Lower leg skin (tissue), 4 donors: ENCODE measurements around the gene HOXB2. TPM values are rescaled to one million over a fixed set of nuclear protein-coding genes. Genes with fewer than 3 reads are reported as not detected.

ENCODE experiments used
- DNase-seq, 2 donors: peaks; one replicate each; pipeline ENCODE4 v3.0.0-alpha.2; 2019; ENCODE audit warnings: low spot score in 2 of 2
- H3K4me3 ChIP-seq: fragments of 200-600 bp; sonication (generic); 2 replicates; pipeline ENCODE4 v1.5.1; 2017; ENCODE audit warnings: mild to moderate bottlenecking, low read depth; ENCODE audit not compliant: poor library complexity, severe bottlenecking
- CTCF ChIP-seq, 3 donors: fragments of 450-650 bp; IDR thresholded peaks; one replicate each; pipeline ENCODE4 v1.5.1; 2016; ENCODE audit warnings: antibody characterized with exemption in 3 of 3, mild to moderate bottlenecking in 3 of 3, moderate library complexity in 2 of 3
- POLR2A ChIP-seq, 2 donors: fragments of 450-650 bp; IDR thresholded peaks; one replicate each; pipeline ENCODE4 v1.6.1; 2016 to 2017; ENCODE audit warnings: antibody characterized with exemption in 2 of 2, mild to moderate bottlenecking in 1 of 2, moderate library complexity in 1 of 2
- WGBS, 2 donors: methylation state at CpG; one replicate each; pipeline ENCODE4 v1.1.5; 2018; 5-methylcytosine and 5-hydroxymethylcytosine counted together
- intact Hi-C: fragments of 100-400 bp; cut with DNase I; formaldehyde crosslinking; loops from one replicate; pipeline ENCODE4 v1.15.0; 2023; ENCODE audit warnings: low total_unique reads
- microRNA counts, 2 donors: library from miRNA; unstranded; fragments of <30 nt; microRNA quantifications; one replicate each; lab custom pipeline; 2016
- total RNA-seq, 4 donors: library from RNA; depleted of rRNA; stranded (reverse); fragments of >200 nt; gene quantifications; one replicate each; pipeline ENCODE4 v1.1.0, GENCODE V29; 2016

The HOXB2 gene
- total RNA-seq, 4 donors from 2014 or later: 5.8 to 34.9 (median 20.9) TPM

GRCh38 chr17:48498164-48498850 is 46.6 kb downstream of the HOXB2 start:
- no peak for DNase-seq
- H3K4me3 ChIP-seq: no peak overlapping the region
- WGBS, 2 donors: 80 to 82% methylated on average over 6 of the region's 6 CpGs
- intact Hi-C loops: no loop called here
- TF ChIP-seq POLR2A (IDR thresholded peaks at IDR 0.05) (no peak), CTCF (IDR thresholded peaks at IDR 0.05) (no peak)

DNA sequence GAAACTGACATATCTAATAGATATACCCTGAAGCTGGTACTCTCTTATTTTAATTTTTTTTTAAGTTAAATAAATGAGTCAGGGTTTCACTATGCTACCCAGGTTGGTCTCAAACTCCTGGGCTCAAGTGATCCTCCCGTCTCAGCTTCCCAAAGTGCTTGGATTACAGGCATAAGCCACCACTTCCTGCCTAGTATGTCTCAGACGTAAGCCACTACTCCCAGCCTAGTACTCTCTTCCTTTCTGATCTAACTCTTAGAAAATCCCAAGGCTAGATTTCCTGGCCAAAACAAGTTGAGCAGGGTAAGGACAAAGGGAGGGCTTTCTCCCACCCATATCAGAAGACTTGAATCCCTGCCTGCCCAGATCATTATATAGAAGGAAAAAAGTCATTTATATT is 47.8 kb downstream of the HOXB2 start:
- WGBS, 2 donors: 66 to 67% methylated on average over 2 of the region's 2 CpGs
- TF ChIP-seq CTCF (IDR thresholded peaks at IDR 0.05): no peak
- TF ChIP-seq POLR2A (IDR thresholded peaks at IDR 0.05): no peak
- intact Hi-C loops: no loop called here
- no peak overlapping the region for H3K4me3 ChIP-seq
- no peak for DNase-seq

- DNase-seq: no peak
- WGBS, 2 donors: 85 to 86% methylated on average over 8 of the region's 8 CpGs
- intact Hi-C loops: loop anchor here (5.0 kb wide), 1 partner anchor 98 kb away; the partner anchor contains the start of genes HOXB3 and HOXB5
- TF ChIP-seq POLR2A (IDR thresholded peaks at IDR 0.05): no peak
- TF ChIP-seq CTCF (IDR thresholded peaks at IDR 0.05): no peak
- H3K4me3 ChIP-seq: no peak overlapping the region
These were observed 50.6 kb downstream of the HOXB2 start for GRCh38 chr17:48494335-48494734.

MicroRNAs encoded within 50 kb of the gene (microRNA counts, 767-probe panel; counts per million panel counts)
- 358 to 7,572 counts per million in 2 donors for microRNA hsa-miR-10a-5p (lab: Ali Mortazavi, UCI)

Other genes starting within 250 kb of the HOXB2 start
- 1 to 10 TPM in 1 of 4 donors, under 1 TPM in 1, not detected in 2; 0.99 to 1.2 TPM for gene SKAP1, start 114.9 kb downstream of the HOXB2 start, total RNA-seq
- under 1 TPM in 2 of 4 donors, not detected in 2; 0.19 to 0.52 TPM for gene HOXB1, start 14.1 kb downstream of the HOXB2 start, total RNA-seq
- 1 to 10 TPM in 2 of 4 donors, under 1 TPM in 2; 0.42 to 2.9 (median 1.4) TPM for gene HOXB4, start 33.2 kb upstream of the HOXB2 start, total RNA-seq
- 10 to 100 TPM in 1 of 4 donors, 1 to 10 TPM in 2, under 1 TPM in 1; 0.97 to 14.1 (median 3.9) TPM for gene HOXB3, start 45.1 kb upstream of the HOXB2 start, total RNA-seq
- under 1 TPM in 2 of 4 donors, not detected in 2; 0.15 to 0.55 TPM for gene HOXB5, start 48.7 kb upstream of the HOXB2 start, total RNA-seq
- 1 to 10 TPM in 1 of 4 donors, under 1 TPM in 3; 0.27 to 4.6 (median 0.45) TPM for gene HOXB6, start 59.9 kb upstream of the HOXB2 start, total RNA-seq
- 10 to 100 TPM in 1 of 4 donors, 1 to 10 TPM in 3; 1.3 to 11.5 (median 5.3) TPM for gene HOXB7, start 65.9 kb upstream of the HOXB2 start, total RNA-seq
- gene HOXB8, start 70.2 kb upstream of the HOXB2 start, total RNA-seq: 1 to 10 TPM in 1 of 4 donors, not detected in 3; 1.4 TPM
- under 1 TPM in 2 of 4 donors, not detected in 2; 0.07 to 0.29 TPM for gene HOXB9, start 81.2 kb upstream of the HOXB2 start, total RNA-seq
- not detected for gene PRAC1, start 177.4 kb upstream of the HOXB2 start, total RNA-seq
- not detected for gene PRAC2, start 178.1 kb upstream of the HOXB2 start, total RNA-seq
- gene HOXB13, start 183.6 kb upstream of the HOXB2 start, total RNA-seq: under 1 TPM in 3 of 4 donors, not detected in 1; 0.07 to 0.84 (median 0.08) TPM